ENCODE data around the gene CALML3.

CALML3 gene

GRCh38 chr10:5525561-5526341 lies 990 bp downstream of the CALML3 start:
- no peak for DNase-seq (ENCODE audit: low spot score)

DNA sequence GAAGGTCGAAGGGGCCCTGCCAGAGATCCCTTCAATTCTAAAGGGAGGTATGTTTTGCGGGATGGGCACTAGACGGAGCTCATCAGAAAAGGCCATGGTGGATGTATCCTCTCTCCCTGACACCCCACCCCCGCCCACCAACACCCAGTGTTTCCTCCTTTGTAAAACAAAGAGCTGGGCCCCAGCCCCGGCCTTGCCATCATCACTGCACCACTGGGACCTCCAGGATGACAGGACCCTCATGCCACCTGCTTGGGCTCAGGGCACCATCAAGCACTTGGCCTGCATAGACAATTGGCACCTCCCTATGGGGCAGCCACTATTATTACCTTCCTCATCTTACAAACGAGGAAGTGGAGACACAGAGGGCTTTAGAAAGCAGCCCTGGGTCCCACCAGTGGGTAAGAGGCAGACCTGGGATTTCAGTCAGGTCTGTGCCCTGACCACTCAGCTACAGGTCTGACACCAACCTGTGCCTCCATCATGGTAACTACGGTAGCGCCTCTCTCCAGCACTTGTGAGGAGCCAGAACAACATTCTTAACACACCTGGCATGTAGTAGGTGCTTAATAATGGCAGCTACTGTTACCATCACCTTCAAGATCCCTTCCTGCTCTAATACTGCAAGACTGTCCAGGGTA lies 2.0 kb downstream of the CALML3 start:
- DNase-seq (ENCODE audit: low spot score): no peak

- DNase-seq (ENCODE audit: low spot score): no peak
Measured at GRCh38 chr10:5527332-5528200, 2.8 kb downstream of the CALML3 start.

DNA sequence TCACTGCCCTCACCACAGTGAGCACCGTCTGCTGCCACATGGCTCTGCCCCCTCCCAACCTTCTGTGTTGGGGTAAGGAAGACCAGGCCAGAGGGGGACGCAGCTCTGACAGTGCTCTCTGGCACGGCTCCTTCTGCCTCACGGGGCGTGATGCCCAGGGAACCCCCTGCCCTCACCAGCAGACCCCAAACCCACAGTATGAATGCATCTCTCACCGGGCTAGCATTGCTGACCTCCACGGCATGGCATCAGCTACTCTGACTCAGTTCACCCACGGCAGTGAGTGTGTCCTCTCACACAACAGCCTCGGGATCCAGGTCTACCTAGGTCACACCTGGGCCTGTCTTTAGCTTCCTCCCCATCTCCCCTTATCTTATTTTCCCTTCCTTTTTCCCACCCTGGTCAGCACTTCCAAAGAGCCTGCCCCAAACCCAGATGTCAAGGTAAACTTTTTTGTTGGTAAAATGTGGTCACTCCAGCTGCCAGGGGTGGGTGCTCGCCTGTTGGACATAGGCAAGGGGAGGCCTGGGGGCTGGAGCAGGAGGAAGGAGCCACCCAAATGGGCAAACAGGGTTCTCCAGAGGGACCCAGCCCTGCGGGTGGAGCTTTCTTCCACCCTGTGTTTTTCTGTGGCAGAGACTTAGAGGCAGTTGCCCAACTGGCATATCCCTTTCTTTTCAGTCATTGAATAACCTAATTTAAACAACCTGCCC lies 4.4 kb downstream of the CALML3 start:
- no peak for DNase-seq (ENCODE audit: low spot score)

- no peak for DNase-seq (ENCODE audit: low spot score)
Measured at GRCh38 chr10:5529702-5530411, 5.1 kb downstream of the CALML3 start.

- DNase-seq (ENCODE audit: low spot score): no peak
Measured at GRCh38 chr10:5530412-5530806, 5.6 kb downstream of the CALML3 start.

DNA sequence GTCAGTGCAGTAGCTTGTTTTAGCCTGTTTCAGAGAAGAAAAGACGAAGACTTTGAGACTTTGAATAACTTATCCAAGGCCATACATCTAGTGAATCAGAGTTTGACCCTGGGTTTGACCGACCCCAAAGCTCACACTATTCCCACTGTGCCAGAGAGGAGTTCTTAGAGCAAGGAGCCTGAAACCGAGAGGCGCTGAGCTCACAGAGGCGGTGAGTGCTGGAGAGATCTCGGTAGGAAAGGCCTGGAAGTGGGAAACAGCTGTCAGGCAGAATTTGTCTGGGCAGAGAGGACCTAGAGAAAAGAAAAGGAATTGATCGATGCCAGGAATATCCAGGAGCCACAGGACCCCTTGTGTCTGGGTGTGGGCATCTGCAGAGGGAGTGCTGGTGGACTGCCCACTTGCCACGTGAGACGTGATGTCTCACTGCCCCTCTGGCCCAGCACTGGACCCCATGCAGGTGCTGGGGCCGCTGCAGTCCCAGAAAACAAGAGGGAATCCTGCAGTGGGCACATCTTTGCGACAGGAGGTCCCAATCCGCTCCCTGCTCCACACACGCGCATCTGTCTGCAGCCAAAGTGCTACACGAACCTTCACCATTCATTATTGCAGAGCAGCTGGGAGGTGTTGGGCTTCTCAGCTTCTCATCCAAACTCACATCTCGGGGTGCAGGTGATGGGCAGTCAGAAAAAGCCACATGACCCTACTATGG lies 6.2 kb downstream of the CALML3 start:
- no peak for DNase-seq (ENCODE audit: low spot score)

- no peak for DNase-seq (ENCODE audit: low spot score)
Measured at GRCh38 chr10:5531558-5532306, 7.0 kb downstream of the CALML3 start.

GRCh38 chr10:5532307-5532605 lies 7.5 kb downstream of the CALML3 start:
- DNase-seq (ENCODE audit: low spot score): no peak

DNA sequence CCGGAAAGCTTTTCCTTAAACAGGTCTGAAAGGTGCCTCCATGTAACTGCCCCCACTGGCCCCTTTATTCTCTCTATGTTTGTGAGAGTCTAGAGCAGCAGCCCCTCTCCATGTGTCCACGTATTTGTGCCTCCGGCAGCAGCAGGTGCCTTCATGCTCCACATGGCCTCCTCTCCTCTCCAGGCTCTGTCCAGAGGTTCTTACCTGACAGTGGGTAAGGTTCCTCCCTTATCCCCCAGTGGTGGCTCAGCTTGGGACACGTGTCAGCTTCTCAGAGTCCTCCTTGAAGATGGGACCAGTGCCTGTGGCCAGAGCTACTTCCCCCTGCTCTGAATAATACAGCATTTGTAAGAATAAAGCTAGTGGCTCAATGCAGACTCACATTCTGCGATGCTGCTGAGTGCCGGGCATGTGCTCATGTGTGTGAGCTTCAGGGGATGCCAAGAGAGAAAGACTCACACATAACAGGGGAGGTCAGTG lies 7.9 kb downstream of the CALML3 start:
- DNase-seq (ENCODE audit: low spot score): no peak

- DNase-seq (ENCODE audit: low spot score): no peak
Measured at GRCh38 chr10:5533098-5533731, 8.5 kb downstream of the CALML3 start.

- no peak for DNase-seq (ENCODE audit: low spot score)
Measured at GRCh38 chr10:5534051-5534821, 9.5 kb downstream of the CALML3 start.

DNA sequence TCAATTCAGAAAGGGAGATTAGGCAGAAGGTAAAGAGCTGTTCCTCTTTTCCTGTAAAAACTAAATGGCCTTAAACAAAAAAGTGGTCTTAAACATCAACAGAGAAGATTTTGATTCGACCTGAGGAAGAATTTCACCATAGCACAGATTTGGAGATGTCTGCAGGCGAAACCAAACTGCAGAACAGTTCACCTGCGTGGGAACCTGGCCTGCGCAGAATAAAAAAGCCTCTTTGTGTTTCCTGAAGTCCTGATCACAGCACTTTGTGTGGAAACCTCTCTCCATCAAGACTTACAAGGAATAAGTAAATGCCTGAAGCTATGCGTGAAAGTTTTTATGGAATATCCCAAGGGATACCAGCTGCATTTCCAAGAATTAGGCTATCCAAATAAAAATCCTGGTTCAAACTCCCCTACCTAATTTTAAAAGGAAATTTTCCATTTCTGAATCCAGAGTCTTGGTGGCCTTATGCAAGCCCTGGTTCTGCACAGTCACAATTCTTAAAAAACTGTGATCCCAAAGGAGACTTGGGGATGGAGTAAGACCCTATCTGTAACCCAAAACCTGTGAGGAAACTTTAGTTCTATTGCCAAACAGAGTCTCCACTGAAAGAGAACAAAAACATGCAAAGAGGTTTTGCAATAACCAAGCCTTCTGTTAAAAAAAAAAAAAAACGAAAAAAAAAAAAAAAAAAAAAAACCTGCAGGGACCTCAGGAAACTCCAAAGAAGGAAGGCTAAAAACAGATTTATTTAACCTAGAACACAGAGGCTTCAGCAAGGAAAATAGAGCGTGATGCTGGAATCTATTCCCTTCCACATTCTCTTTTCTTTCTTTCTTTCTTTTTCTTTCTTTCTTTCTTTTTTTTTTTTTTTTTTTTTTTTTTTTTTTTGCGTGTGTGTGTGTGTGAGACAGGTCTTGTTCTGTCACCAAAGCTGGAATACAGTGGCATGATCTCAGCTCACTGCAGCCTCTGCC lies 10.4 kb downstream of the CALML3 start:
- DNase-seq (ENCODE audit: low spot score): no peak

DNA sequence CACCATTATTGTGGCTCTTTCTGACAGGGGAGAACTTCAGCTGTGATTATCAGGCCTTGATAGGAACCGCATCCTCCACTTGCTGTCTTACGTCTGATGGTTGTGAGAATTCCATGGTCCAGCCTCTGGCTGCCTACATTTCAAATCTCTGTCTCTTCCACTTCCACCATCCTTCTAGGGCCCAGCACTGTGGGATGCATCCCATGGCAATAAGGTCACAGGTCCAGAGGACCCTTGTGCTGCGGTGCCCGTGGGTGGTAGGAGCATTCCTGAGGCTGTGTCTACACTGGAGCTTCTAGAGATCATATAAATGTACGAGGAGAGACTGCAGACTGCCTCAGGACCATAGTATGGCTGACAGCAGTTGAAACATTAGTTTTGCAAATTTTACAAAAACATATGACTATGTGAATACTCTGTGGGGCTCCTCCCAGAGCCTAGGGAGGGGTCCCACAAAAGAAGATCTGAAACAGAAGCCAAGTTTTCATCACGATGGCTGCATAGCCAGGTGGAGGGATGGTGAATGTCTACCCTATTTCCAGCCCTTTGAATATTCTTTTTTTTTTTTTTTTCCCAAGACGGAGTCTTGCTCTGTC lies 11.8 kb downstream of the CALML3 start:
- DNase-seq (ENCODE audit: low spot score): no peak

DNA sequence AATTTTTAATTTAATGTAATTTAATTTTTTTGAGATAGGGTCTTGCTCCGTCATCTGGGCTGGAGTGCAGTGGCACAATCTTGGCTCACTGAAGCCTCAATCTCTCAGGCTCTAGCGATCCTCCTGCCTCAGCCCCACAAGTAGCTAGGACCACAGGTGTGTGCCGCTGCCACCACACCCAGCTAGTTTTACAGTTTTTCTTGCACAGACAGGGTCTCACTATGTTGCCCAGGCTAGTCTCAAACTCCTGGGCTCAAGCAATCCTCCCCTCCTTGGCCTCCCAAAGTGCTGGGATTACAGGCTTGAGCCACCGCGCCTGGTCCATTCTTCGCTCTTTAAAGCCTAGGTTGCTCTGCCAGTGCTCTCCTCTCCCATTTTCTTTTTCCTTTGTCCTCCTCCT lies 12.9 kb downstream of the CALML3 start:
- no peak for DNase-seq (ENCODE audit: low spot score)

GRCh38 chr10:5538446-5538845 lies 13.7 kb downstream of the CALML3 start:
- DNase-seq (ENCODE audit: low spot score): no peak

Data from NAMALWA (cell line).